Mucosa of descending colon (tissue), 3 donors: Measurements from ENCODE around the gene ARL13B. TPM values are rescaled to one million over a fixed set of nuclear protein-coding genes. Genes with fewer than 3 reads are reported as not detected.
"Not testable (repeated sequence)": the region's sequence is repeated elsewhere in the genome, so short reads cannot be mapped to it uniquely, and the experiment has no call there.

Source experiments
- ATAC-seq: fragments of 200-7000 bp; cut with Tn5 transposase; one replicate; pipeline ENCODE4 v1.9.1; 2020; ENCODE audit warnings: mild to moderate bottlenecking, moderate library complexity
- DNase-seq, 3 donors: peaks; one replicate each; pipeline ENCODE4 v3.0.0-alpha.2; 2020
- H3K36me3 ChIP-seq: fragments of 200-600 bp; one replicate; pipeline ENCODE4 v1.8.0; 2021; ENCODE audit warnings: low read depth, mild to moderate bottlenecking
- H3K4me1 ChIP-seq: fragments of 200-600 bp; one replicate; pipeline ENCODE4 v1.8.0; 2021; ENCODE audit warnings: low read depth, mild to moderate bottlenecking
- H3K4me3 ChIP-seq: fragments of 200-600 bp; one replicate; pipeline ENCODE4 v1.8.0; 2021; ENCODE audit warnings: mild to moderate bottlenecking
- H3K9me3 ChIP-seq: fragments of 200-600 bp; one replicate; pipeline ENCODE4 v1.8.0; 2021; ENCODE audit warnings: mild to moderate bottlenecking
- CTCF ChIP-seq: fragments of 200-600 bp; IDR thresholded peaks from one replicate; pipeline ENCODE4 v1.8.0; 2022; ENCODE audit warnings: antibody characterized with exemption, mild to moderate bottlenecking
- intact Hi-C, 2 donors: fragments of 100-400 bp; cut with DNase I in 1 of 2; cut with micrococcal nuclease in 1 of 2; formaldehyde crosslinking; loops; one replicate each; pipeline versions ENCODE4 v1.11.0 to v1.11.1; 2022; cut with DNase I, micrococcal nuclease
- long read RNA-seq, 2 donors: library from polyadenylated mRNA; unstranded; transcript quantifications; one replicate each; pipeline ENCODE4 v2.0.0, GENCODE V29; 2019 to 2021
- total RNA-seq, 3 donors: library from RNA; stranded (reverse); fragmentation: NEBNext Ultra II Directional in 2 of 3; extraction: Animal tissue kit (Norgen Biotek cat#: 25700) in 2 of 3; gene quantifications; one replicate each; pipeline versions ENCODE4 v1.2.1 to v1.2.4, GENCODE V29; 2021 to 2023
- donor health status: DM: no; HTN: no; CAD: no; lungs with moderate emphysema.
- donor health status: DM: no; HTN: no; CAD: no.
- donor health status: DM: no; HTN: yes; CAD: no.

ARL13B gene
- 1 to 10 TPM; 2.6 to 9.1 (median 4.1) TPM for total RNA-seq
- long read RNA-seq, donor 1, partial matches to known transcripts = 0 of 8 reads
- long read RNA-seq, donor 1, other reads (novel, unspliced or antisense) = 6 of 8 reads
- long read RNA-seq, donor 2, partial matches to known transcripts = 3 of 8 reads
- long read RNA-seq, donor 2, other reads (novel, unspliced or antisense) = 5 of 8 reads

- TF ChIP-seq CTCF = no peak
- intact Hi-C loops = no loop called here
- Histone ChIP-seq H3K9me3 (no peaks in the 10 kb centered on the region), H3K36me3 (no peaks in the 10 kb centered on the region), H3K4me3 (peak within 1 kb of the TSS; percentile 47), H3K4me1 (no peaks in the 10 kb centered on the region)
- peak; percentile 100 for ATAC-seq
- DNase-seq = peak; percentile 95 to 98 (median 97)
Measured at GRCh38 chr3:93979850-93980676, at the start of gene ARL13B. ARL13B (plus strand) TSS chr3:93980155; CDS start chr3:93980424, 269 bp downstream.

GRCh38 chr3:93931597-93932229 lies 48.2 kb upstream of the ARL13B start:
- intact Hi-C loops = no loop called here
- Histone ChIP-seq H3K9me3 (no peaks in the 10 kb centered on the region), H3K36me3 (no peaks in the 10 kb centered on the region), H3K4me3 (no peak overlapping the region), H3K4me1 (no peaks in the 10 kb centered on the region)
- no peak for DNase-seq
- ATAC-seq = no peak
- no peak for TF ChIP-seq CTCF

GRCh38 chr3:93934366-93935046 lies 45.4 kb upstream of the ARL13B start:
- ATAC-seq = no peak

GRCh38 chr3:93936549-93936948 lies 43.4 kb upstream of the ARL13B start:
- DNase-seq = no peak
- Histone ChIP-seq H3K4me1 (no peaks in the 10 kb centered on the region), H3K9me3 (no peaks in the 10 kb centered on the region), H3K4me3 (no peak overlapping the region), H3K36me3 (no peaks in the 10 kb centered on the region)
- no peak for TF ChIP-seq CTCF
- ATAC-seq = no peak
- intact Hi-C loops = no loop called here

More at GRCh38 chr3:93934366-93935046, 45.4 kb upstream of the ARL13B start:
- intact Hi-C loops = no loop called here
- H3K36me3 ChIP-seq = no peaks in the 10 kb centered on the region
- no peaks in the 10 kb centered on the region for H3K9me3 ChIP-seq
- TF ChIP-seq CTCF = no peak
- no peak overlapping the region for H3K4me3 ChIP-seq
- DNase-seq = no peak
- H3K4me1 ChIP-seq = no peaks in the 10 kb centered on the region

GRCh38 chr3:93937485-93937884 lies 42.5 kb upstream of the ARL13B start:
- H3K9me3 ChIP-seq, DNase-seq, intact Hi-C loops, H3K4me1 ChIP-seq, H3K36me3 ChIP-seq, ATAC-seq, H3K4me3 ChIP-seq: not testable (repeated sequence)

- DNase-seq, H3K4me1 ChIP-seq, H3K4me3 ChIP-seq, ATAC-seq, intact Hi-C loops, H3K9me3 ChIP-seq, H3K36me3 ChIP-seq: not testable (repeated sequence)
Measured at GRCh38 chr3:93949958-93950357, 30.0 kb upstream of the ARL13B start.
